Trophoblast cell (in vitro differentiated cells and primary cell): ENCODE results near the gene CEP72.

Experiments
- DNase-seq, 2 donors: peaks; one replicate each; pipeline ENCODE4 v3.0.0-alpha.2; 2016
- H2AFZ ChIP-seq: 2 replicates; pipeline ENCODE4 v1.6.1; 2013; ENCODE audit warnings: low read length, moderate library complexity, mild to moderate bottlenecking; ENCODE audit not compliant: insufficient read depth, poor library complexity
- H2AK5ac ChIP-seq: 2 replicates; pipeline ENCODE4 v1.6.1; 2013; ENCODE audit warnings: mild to moderate bottlenecking, low read length
- H2BK120ac ChIP-seq: 2 replicates; pipeline ENCODE4 v1.6.1; 2013; ENCODE audit warnings: low read length, mild to moderate bottlenecking, moderate library complexity; ENCODE audit not compliant: insufficient read depth, poor library complexity
- H2BK12ac ChIP-seq: 2 replicates; pipeline ENCODE4 v1.6.1; 2013; ENCODE audit warnings: mild to moderate bottlenecking, low read length, moderate library complexity
- H2BK5ac ChIP-seq: 2 replicates; pipeline ENCODE4 v1.6.1; 2013; ENCODE audit warnings: low read length, low read depth, moderate library complexity, mild to moderate bottlenecking; ENCODE audit not compliant: poor library complexity
- H3K14ac ChIP-seq: 2 replicates; pipeline ENCODE4 v1.6.1; 2013; ENCODE audit warnings: mild to moderate bottlenecking, low read length
- H3K18ac ChIP-seq: 2 replicates; pipeline ENCODE4 v1.6.1; 2013; ENCODE audit warnings: mild to moderate bottlenecking, low read length
- H3K23ac ChIP-seq: 2 replicates; pipeline ENCODE4 v1.6.1; 2013; ENCODE audit warnings: low read length
- H3K27ac ChIP-seq: 2 replicates; pipeline ENCODE4 v1.5.1; 2013; ENCODE audit warnings: low read depth, mild to moderate bottlenecking, inconsistent platforms, low read length, moderate library complexity
- H3K27me3 ChIP-seq: 2 replicates; pipeline ENCODE4 v1.6.1; 2013; ENCODE audit warnings: inconsistent platforms, mild to moderate bottlenecking, low read length, moderate library complexity; ENCODE audit not compliant: insufficient read depth
- H3K36me3 ChIP-seq, 2 experiments: 1 replicate in 1 of 2; 2 replicates in 1 of 2; pipeline ENCODE4 v1.6.1; 2013; ENCODE audit warnings: low read length in 2 of 2, mild to moderate bottlenecking in 2 of 2, moderate library complexity in 1 of 2; ENCODE audit not compliant: insufficient read depth in 2 of 2, control insufficient read depth in 1 of 2
- H3K4ac ChIP-seq: 2 replicates; pipeline ENCODE4 v1.6.1; 2013; ENCODE audit warnings: low read depth, mild to moderate bottlenecking, low read length, moderate library complexity
- H3K4me1 ChIP-seq, 2 experiments: 1 replicate in 1 of 2; 2 replicates in 1 of 2; pipeline ENCODE4 v1.6.1; 2013; ENCODE audit warnings: low read length in 2 of 2, mild to moderate bottlenecking in 2 of 2, moderate library complexity in 1 of 2; ENCODE audit not compliant: insufficient read depth in 2 of 2, control insufficient read depth in 1 of 2
- H3K4me2 ChIP-seq: 2 replicates; pipeline ENCODE4 v1.6.1; 2013; ENCODE audit warnings: inconsistent platforms, mild to moderate bottlenecking, low read length, moderate library complexity
- H3K4me3 ChIP-seq: 2 replicates; pipeline ENCODE4 v1.5.1; 2013; ENCODE audit warnings: mild to moderate bottlenecking, low read depth, low read length, inconsistent platforms
- H3K79me1 ChIP-seq: one replicate; pipeline ENCODE4 v1.6.1; 2013; ENCODE audit warnings: low read length
- H3K79me2 ChIP-seq: 2 replicates; pipeline ENCODE4 v1.6.1; 2013; ENCODE audit warnings: low read length, mild to moderate bottlenecking; ENCODE audit not compliant: control insufficient read depth, insufficient read depth, poor library complexity
- H3K9ac ChIP-seq: 2 replicates; pipeline ENCODE4 v1.6.1; 2013; ENCODE audit warnings: mild to moderate bottlenecking, low read length
- H3K9me3 ChIP-seq: 2 replicates; pipeline ENCODE4 v1.6.1; 2013; ENCODE audit warnings: low read depth, mild to moderate bottlenecking, control low read depth, inconsistent platforms, low read length; ENCODE audit not compliant: insufficient read depth
- H4K12ac ChIP-seq: 2 replicates; pipeline ENCODE4 v1.6.1; 2013; ENCODE audit warnings: low read depth, mild to moderate bottlenecking, low read length, moderate library complexity
- H4K8ac ChIP-seq: 2 replicates; pipeline ENCODE4 v1.6.1; 2013; ENCODE audit warnings: low read depth, mild to moderate bottlenecking, low read length, moderate library complexity
- H4K91ac ChIP-seq: one replicate; pipeline ENCODE4 v1.6.1; 2013; ENCODE audit warnings: low read depth, mild to moderate bottlenecking, low read length, moderate library complexity
- WGBS: extraction: QIAGEN DNeasy Blood & Tissue Kit; methylation state at CpG from one replicate; pipeline ENCODE4 v1.1.7; 2013; ENCODE audit warnings: missing lambda C conversion rate; ENCODE audit not compliant: insufficient read length, insufficient coverage; ENCODE audit errors: extremely low coverage; 5-methylcytosine and 5-hydroxymethylcytosine counted together

CEP72 gene

DNA sequence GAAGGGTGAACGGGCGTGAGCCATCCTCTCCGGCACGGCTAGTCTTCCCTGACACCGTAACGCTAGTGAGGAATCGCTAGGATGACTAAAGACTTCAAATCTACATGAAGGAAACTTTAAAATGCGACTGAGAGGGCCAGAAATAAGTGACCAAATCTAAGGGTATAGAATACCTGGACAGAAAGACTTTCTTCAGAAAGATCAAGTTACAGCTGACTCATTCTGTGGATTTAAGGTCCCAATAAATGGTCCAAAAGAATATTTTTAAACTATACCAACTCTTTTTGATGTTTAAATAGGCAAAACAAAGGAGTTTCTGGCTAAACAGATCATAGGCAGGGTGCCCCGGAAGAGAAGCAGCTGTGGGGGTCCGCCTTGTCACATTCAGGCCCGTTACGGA lies 38.9 kb upstream of the CEP72 start:
- no peak for DNase-seq
- Histone ChIP-seq H4K91ac (no peak overlapping the region), H4K8ac (no peak overlapping the region), H2BK120ac (no peak overlapping the region), H3K14ac (no peak overlapping the region), H2BK5ac (no peak overlapping the region), H3K9ac (no peak overlapping the region), H3K27me3 (no peaks in the 10 kb centered on the region), H3K23ac (no peak overlapping the region), H3K27ac (no peak overlapping the region), H3K79me2 (no peaks in the 10 kb centered on the region), H2AK5ac (no peak overlapping the region), H3K4me3 (no peak overlapping the region), H3K4ac (no peak overlapping the region), H3K36me3 (no peaks in the 10 kb centered on the region), H3K4me2 (no peak overlapping the region), H3K9me3 (peaks cover 6% of the 10 kb centered on the region), H4K12ac (no peak overlapping the region), H3K79me1 (no peaks in the 10 kb centered on the region), H3K4me1 (no peaks in the 10 kb centered on the region), H2AFZ (no peak overlapping the region), H3K18ac (no peak overlapping the region), H2BK12ac (no peak overlapping the region)
- no CpG with 5 or more reads among the region's 12 CpGs for WGBS

- H4K8ac ChIP-seq = no peak overlapping the region
- H3K9me3 ChIP-seq = peaks cover 4% of the 10 kb centered on the region
- no peak overlapping the region for H3K27ac ChIP-seq
- H3K79me1 ChIP-seq = no peaks in the 10 kb centered on the region
- H3K4me1 ChIP-seq = no peaks in the 10 kb centered on the region
- no peak overlapping the region for H4K12ac ChIP-seq
- H2BK120ac ChIP-seq = no peak overlapping the region
- H3K27me3 ChIP-seq = no peaks in the 10 kb centered on the region
- no peak overlapping the region for H3K4ac ChIP-seq
- H2BK12ac ChIP-seq = no peak overlapping the region
- no peak for DNase-seq
- no peaks in the 10 kb centered on the region for H3K79me2 ChIP-seq
- H3K4me3 ChIP-seq = no peak overlapping the region
- WGBS = no CpG with 5 or more reads among the region's 16 CpGs
- no peak overlapping the region for H3K23ac ChIP-seq
- H3K36me3 ChIP-seq = no peaks in the 10 kb centered on the region
- no peak overlapping the region for H3K4me2 ChIP-seq
- H4K91ac ChIP-seq = no peak overlapping the region
- H3K18ac ChIP-seq = no peak overlapping the region
- H2AK5ac ChIP-seq = no peak overlapping the region
- no peak overlapping the region for H3K9ac ChIP-seq
- H2AFZ ChIP-seq = no peak overlapping the region
- H3K14ac ChIP-seq = no peak overlapping the region
- H2BK5ac ChIP-seq = no peak overlapping the region
Observed at GRCh38 chr5:573976-574375, 38.2 kb upstream of the CEP72 start.

DNA sequence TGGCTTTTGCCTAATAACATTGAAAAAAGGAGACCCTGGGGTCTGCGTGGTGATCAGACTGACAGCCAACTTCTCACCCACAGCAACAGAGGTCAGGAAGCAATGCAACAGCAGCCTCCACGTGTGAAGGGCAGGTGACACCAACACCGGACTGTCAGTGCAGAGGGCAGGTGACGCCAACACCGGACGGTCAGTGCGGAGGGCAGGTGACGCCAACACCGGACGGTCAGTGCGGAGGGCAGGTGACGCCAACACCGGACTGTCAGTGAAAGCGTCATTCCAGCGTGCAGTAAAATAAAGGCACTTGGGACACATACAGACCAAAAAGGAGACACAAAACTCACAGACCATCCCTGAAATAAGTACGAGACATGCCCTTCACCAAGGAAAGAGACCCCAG lies 37.2 kb upstream of the CEP72 start:
- no peak overlapping the region for H2AFZ ChIP-seq
- no peak overlapping the region for H4K8ac ChIP-seq
- no peak overlapping the region for H2AK5ac ChIP-seq
- H4K12ac ChIP-seq = no peak overlapping the region
- no peaks in the 10 kb centered on the region for H3K36me3 ChIP-seq
- no peak overlapping the region for H3K18ac ChIP-seq
- H2BK120ac ChIP-seq = no peak overlapping the region
- H3K79me1 ChIP-seq = no peaks in the 10 kb centered on the region
- no peak overlapping the region for H2BK12ac ChIP-seq
- no peak overlapping the region for H3K4me2 ChIP-seq
- H3K9me3 ChIP-seq = peaks cover 5% of the 10 kb centered on the region
- DNase-seq = no peak
- H3K4ac ChIP-seq = no peak overlapping the region
- H3K14ac ChIP-seq = no peak overlapping the region
- no CpG with 5 or more reads among the region's 16 CpGs for WGBS
- H3K27me3 ChIP-seq = no peaks in the 10 kb centered on the region
- H4K91ac ChIP-seq = no peak overlapping the region
- H3K79me2 ChIP-seq = no peaks in the 10 kb centered on the region
- H3K9ac ChIP-seq = no peak overlapping the region
- H3K4me1 ChIP-seq = no peaks in the 10 kb centered on the region
- H3K4me3 ChIP-seq = no peak overlapping the region
- no peak overlapping the region for H3K23ac ChIP-seq
- no peak overlapping the region for H3K27ac ChIP-seq
- H2BK5ac ChIP-seq = no peak overlapping the region

DNA sequence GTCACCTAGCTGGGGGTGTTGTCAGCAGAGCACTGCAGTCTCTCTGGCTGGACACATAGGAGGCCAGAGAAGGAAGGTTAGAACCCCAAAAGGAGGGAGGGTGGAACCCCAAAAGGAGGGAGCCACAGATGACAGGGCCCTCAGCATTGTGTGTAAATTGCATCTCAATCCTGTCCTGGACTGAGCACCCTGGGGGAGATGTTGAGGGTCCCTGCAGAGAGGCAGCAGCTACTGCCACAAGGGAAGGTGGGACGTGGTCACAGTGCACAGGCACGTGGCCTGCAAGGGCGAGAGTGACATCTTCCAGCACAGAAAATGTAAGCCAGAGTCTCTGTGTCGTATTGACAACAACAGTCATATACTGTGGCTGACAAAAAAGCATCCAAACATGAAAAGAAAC lies 36.5 kb upstream of the CEP72 start:
- Histone ChIP-seq H3K18ac (no peak overlapping the region), H3K36me3 (no peaks in the 10 kb centered on the region), H2AK5ac (no peak overlapping the region), H3K4ac (no peak overlapping the region), H3K4me1 (no peaks in the 10 kb centered on the region), H3K79me1 (no peaks in the 10 kb centered on the region), H3K4me3 (no peak overlapping the region), H4K8ac (no peak overlapping the region), H2AFZ (no peak overlapping the region), H4K91ac (no peak overlapping the region), H3K14ac (no peak overlapping the region), H2BK5ac (no peak overlapping the region), H3K27me3 (no peaks in the 10 kb centered on the region), H4K12ac (no peak overlapping the region), H3K23ac (no peak overlapping the region), H3K9me3 (peaks cover 5% of the 10 kb centered on the region), H3K79me2 (no peaks in the 10 kb centered on the region), H2BK120ac (no peak overlapping the region), H2BK12ac (no peak overlapping the region), H3K4me2 (no peak overlapping the region), H3K9ac (no peak overlapping the region), H3K27ac (no peak overlapping the region)
- WGBS = no CpG with 5 or more reads among the region's 4 CpGs
- no peak for DNase-seq
